ENCODE data around the gene C1QTNF5.

The C1QTNF5 gene

GRCh38 chr11:119359365-119360214 lies 18.9 kb upstream of the C1QTNF5 start:
- DNase-seq (ENCODE audit: low read depth, low spot score) = no peak

- DNase-seq (ENCODE audit: low read depth, low spot score) = no peak
Measured at GRCh38 chr11:119357074-119357473, 16.4 kb upstream of the C1QTNF5 start.

- DNase-seq (ENCODE audit: low read depth, low spot score) = peak; percentile 87
Measured at GRCh38 chr11:119356349-119357031, 15.8 kb upstream of the C1QTNF5 start.

- no peak for DNase-seq (ENCODE audit: low read depth, low spot score)
Measured at GRCh38 chr11:119355091-119355843, 14.6 kb upstream of the C1QTNF5 start.

GRCh38 chr11:119352857-119353260 lies 12.2 kb upstream of the C1QTNF5 start:
- no peak for DNase-seq (ENCODE audit: low read depth, low spot score)

- DNase-seq (ENCODE audit: low read depth, low spot score) = no peak
Measured at GRCh38 chr11:119351232-119351631, 10.5 kb upstream of the C1QTNF5 start.

GRCh38 chr11:119350302-119350701 lies 9.6 kb upstream of the C1QTNF5 start:
- DNase-seq (ENCODE audit: low read depth, low spot score) = no peak

GRCh38 chr11:119347940-119348605 lies 7.4 kb upstream of the C1QTNF5 start:
- DNase-seq (ENCODE audit: low read depth, low spot score) = no peak

- DNase-seq (ENCODE audit: low read depth, low spot score) = no peak
Measured at GRCh38 chr11:119347242-119347641, 6.6 kb upstream of the C1QTNF5 start.

- DNase-seq (ENCODE audit: low read depth, low spot score) = no peak
Measured at GRCh38 chr11:119346605-119347004, 5.9 kb upstream of the C1QTNF5 start, which contains the start of gene MFRP. TSS of gene MFRP (minus strand) at chr11:119346705. CDS start at chr11:119346513, 192 bp downstream.

- DNase-seq (ENCODE audit: low read depth, low spot score) = no peak
Measured at GRCh38 chr11:119345685-119346084, 5.0 kb upstream of the C1QTNF5 start.

- DNase-seq (ENCODE audit: low read depth, low spot score) = no peak
Measured at GRCh38 chr11:119344291-119345010, 3.8 kb upstream of the C1QTNF5 start.

GRCh38 chr11:119343726-119344125 lies 3.0 kb upstream of the C1QTNF5 start:
- no peak for DNase-seq (ENCODE audit: low read depth, low spot score)

GRCh38 chr11:119342362-119343130 lies 1.9 kb upstream of the C1QTNF5 start:
- no peak for DNase-seq (ENCODE audit: low read depth, low spot score)

- DNase-seq (ENCODE audit: low read depth, low spot score) = no peak
Measured at GRCh38 chr11:119342023-119342300, 1.3 kb upstream of the C1QTNF5 start.

- DNase-seq (ENCODE audit: low read depth, low spot score) = no peak
Measured at GRCh38 chr11:119341222-119342022, 739 bp upstream of the C1QTNF5 start.

GRCh38 chr11:119339589-119340334 lies 921 bp downstream of the C1QTNF5 start:
- DNase-seq (ENCODE audit: low read depth, low spot score) = peak; percentile 75

GRCh38 chr11:119338965-119339588 lies 1.6 kb downstream of the C1QTNF5 start:
- DNase-seq (ENCODE audit: low read depth, low spot score) = no peak
